GM12878 (cell line): ENCODE measurements around the gene KIF20B. TPM values are rescaled to one million over a fixed set of nuclear protein-coding genes. Genes with fewer than 3 reads are reported as not detected.

Source experiments
- CHD2 ChIP-seq: IDR thresholded peaks from 2 replicates; pipeline ENCODE4 v1.6.1; 2011; ENCODE audit warnings: low read depth, low read length, improper control_type of control experiment, borderline replicate concordance
- MYC ChIP-seq: IDR thresholded peaks from 2 replicates; pipeline ENCODE4 v1.6.1; 2011; ENCODE audit warnings: mild to moderate bottlenecking, low read length, moderate library complexity, inconsistent platforms; ENCODE audit not compliant: insufficient read depth, insufficient replicate concordance, insufficient read length, severe bottlenecking
- NKRF ChIP-seq: fragments of 450-650 bp; conservative IDR thresholded peaks from 2 replicates; pipeline ENCODE4 v1.6.1; 2017; ENCODE audit warnings: mild to moderate bottlenecking, moderate library complexity
- POU2F2 ChIP-seq: IDR thresholded peaks from 3 replicates; pipeline ENCODE4 v1.6.1; 2011; ENCODE audit warnings: low read depth, mild to moderate bottlenecking, low read length, borderline replicate concordance
- RCOR1 ChIP-seq: conservative IDR thresholded peaks from 2 replicates; pipeline ENCODE4 v1.6.1; 2012; ENCODE audit warnings: low read depth, low read length, improper control_type of control experiment
- YY1 ChIP-seq: IDR thresholded peaks from 2 replicates; pipeline ENCODE4 v1.6.1; 2011; ENCODE audit warnings: low read depth, mild to moderate bottlenecking, low read length
- ZNF592 ChIP-seq: fragments of 450-650 bp; IDR thresholded peaks from 2 replicates; pipeline ENCODE4 v1.6.1; 2017; ENCODE audit warnings: mild to moderate bottlenecking, moderate library complexity
- polyA plus RNA-seq, 11 experiments: library from polyadenylated mRNA; depleted of rRNA in 4 of 11; unstranded in 6 of 11; stranded (reverse) in 5 of 11; fragments of >200 nt; fragmentation: Nextera tagmentation in 4 of 11; fragmentation: Illumina TruSeq in 1 of 11; extraction: Ambion mirVana in 4 of 11; extraction: Trizol in 1 of 11; gene quantifications; 1 replicate in 1 of 11; 2 replicates in 10 of 11; pipeline versions ENCODE4 v1.2.1 to v1.2.3, GENCODE V29; 2011 to 2016; ENCODE audit warnings: inconsistent platforms in 2 of 11, missing spikeins in 2 of 11, low read depth in 1 of 11
- total RNA-seq, 4 experiments: library from RNA; depleted of rRNA in 3 of 4; stranded (reverse); fragments of >200 nt in 3 of 4; fragmentation: Illumina TruSeq in 1 of 4; extraction: Trizol in 1 of 4; gene quantifications; 2 replicates each; pipeline versions ENCODE4 v1.2.1 to v1.2.3, GENCODE V29; 2013 to 2021

KIF20B gene
- total and polyA plus RNA-seq, 10 of the 15 experiments (the other 5 are each of a cell fraction or from before 2014, with no cell fraction given), result 15.6 to 67.7 (median 44.3) TPM

GRCh38 chr10:89793649-89794254, 92.4 kb downstream of the KIF20B start (continued):
- TF ChIP-seq ZNF592, result peak; percentile 50; the same call in 1 of the 2 replicates
- TF ChIP-seq NKRF, result 0 out of 2 replicates have a peak, but pooled peaks have one; percentile 35
- no peak for TF ChIP-seq RCOR1
- TF ChIP-seq CHD2, result no peak
- no peak for TF ChIP-seq POU2F2
- no peak for TF ChIP-seq YY1
- TF ChIP-seq MYC, result no peak
